ENCODE data around the gene DMTF1.

DNA sequence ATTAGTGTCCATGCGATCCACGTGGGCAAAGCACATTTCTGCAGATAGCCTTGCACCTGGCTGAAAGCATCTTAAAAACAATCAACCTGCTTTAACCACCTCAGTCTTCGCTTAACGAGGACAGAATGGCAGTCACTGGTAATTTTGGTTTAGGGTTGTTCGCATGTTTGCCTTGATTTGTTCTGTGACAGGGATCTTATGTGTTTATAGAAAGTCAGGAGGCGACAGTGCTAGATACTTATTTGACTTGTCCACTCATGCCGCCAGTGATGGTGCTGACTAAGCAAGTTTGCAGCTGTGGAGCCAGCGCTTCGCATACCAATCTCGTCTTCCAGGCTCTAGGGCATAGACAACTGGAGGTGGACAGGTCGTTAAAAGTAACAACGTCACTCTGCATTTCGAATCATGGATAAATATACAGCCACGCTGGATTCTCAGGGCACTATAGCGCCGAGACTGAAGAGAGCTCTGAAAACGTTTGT lies 68.5 kb downstream of the DMTF1 start:
- no peak for TF ChIP-seq POLR2A (IDR thresholded peaks at IDR 0.05)
- TF ChIP-seq, protein P1, sequence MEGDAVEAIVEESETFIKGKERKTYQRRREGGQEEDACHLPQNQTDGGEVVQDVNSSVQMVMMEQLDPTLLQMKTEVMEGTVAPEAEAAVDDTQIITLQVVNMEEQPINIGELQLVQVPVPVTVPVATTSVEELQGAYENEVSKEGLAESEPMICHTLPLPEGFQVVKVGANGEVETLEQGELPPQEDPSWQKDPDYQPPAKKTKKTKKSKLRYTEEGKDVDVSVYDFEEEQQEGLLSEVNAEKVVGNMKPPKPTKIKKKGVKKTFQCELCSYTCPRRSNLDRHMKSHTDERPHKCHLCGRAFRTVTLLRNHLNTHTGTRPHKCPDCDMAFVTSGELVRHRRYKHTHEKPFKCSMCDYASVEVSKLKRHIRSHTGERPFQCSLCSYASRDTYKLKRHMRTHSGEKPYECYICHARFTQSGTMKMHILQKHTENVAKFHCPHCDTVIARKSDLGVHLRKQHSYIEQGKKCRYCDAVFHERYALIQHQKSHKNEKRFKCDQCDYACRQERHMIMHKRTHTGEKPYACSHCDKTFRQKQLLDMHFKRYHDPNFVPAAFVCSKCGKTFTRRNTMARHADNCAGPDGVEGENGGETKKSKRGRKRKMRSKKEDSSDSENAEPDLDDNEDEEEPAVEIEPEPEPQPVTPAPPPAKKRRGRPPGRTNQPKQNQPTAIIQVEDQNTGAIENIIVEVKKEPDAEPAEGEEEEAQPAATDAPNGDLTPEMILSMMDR (IDR thresholded peaks at IDR 0.05): no peak
